HG03442 (cell line): ENCODE results near the gene HS3ST5.
"Not testable (repeated sequence)": the region's sequence is repeated elsewhere in the genome, so short reads cannot be mapped to it uniquely, and the experiment has no call there.

Experiments used
- ATAC-seq: cut with Tn5 transposase; IDR thresholded peaks from one replicate; pipeline ENCODE4 v1.9.1; 2021; ENCODE audit warnings: mild to moderate bottlenecking, moderate library complexity; ENCODE audit not compliant: unreplicated experiment

Gene HS3ST5

GRCh38 chr6:114280239-114280982, 62.4 kb downstream of the HS3ST5 start:
- ATAC-seq, result no peak

- ATAC-seq, result no peak
Measured at GRCh38 chr6:114277220-114277619, 65.6 kb downstream of the HS3ST5 start.

- ATAC-seq, result no peak
Measured at GRCh38 chr6:114276783-114277182, 66.0 kb downstream of the HS3ST5 start.

GRCh38 chr6:114274836-114275235, 68.0 kb downstream of the HS3ST5 start:
- no peak for ATAC-seq

- no peak for ATAC-seq
Measured at GRCh38 chr6:114272582-114272981, 70.2 kb downstream of the HS3ST5 start.

- ATAC-seq, result no peak
Measured at GRCh38 chr6:114271405-114271804, 71.4 kb downstream of the HS3ST5 start.

GRCh38 chr6:114267897-114268296, 74.9 kb downstream of the HS3ST5 start:
- ATAC-seq, result peak; percentile 86

GRCh38 chr6:114260810-114261209, 82.0 kb downstream of the HS3ST5 start:
- ATAC-seq, result no peak

- no peak for ATAC-seq
Measured at GRCh38 chr6:114258376-114258775, 84.4 kb downstream of the HS3ST5 start.

GRCh38 chr6:114253431-114253830, 89.4 kb downstream of the HS3ST5 start:
- no peak for ATAC-seq

- ATAC-seq, result no peak
Measured at GRCh38 chr6:114249522-114249921, 93.3 kb downstream of the HS3ST5 start.

GRCh38 chr6:114247101-114247500, 95.7 kb downstream of the HS3ST5 start:
- ATAC-seq, result no peak

- no peak for ATAC-seq
Measured at GRCh38 chr6:114240796-114241195, 102.0 kb downstream of the HS3ST5 start.

- no peak for ATAC-seq
Measured at GRCh38 chr6:114228675-114229074, 114.1 kb downstream of the HS3ST5 start.

GRCh38 chr6:114227944-114228468, 114.8 kb downstream of the HS3ST5 start:
- no peak for ATAC-seq

- no peak for ATAC-seq
Measured at GRCh38 chr6:114220241-114220640, 122.6 kb downstream of the HS3ST5 start.

GRCh38 chr6:114218437-114219340, 124.1 kb downstream of the HS3ST5 start:
- no peak for ATAC-seq

GRCh38 chr6:114217996-114218395, 124.8 kb downstream of the HS3ST5 start:
- not testable (repeated sequence) for ATAC-seq

GRCh38 chr6:114216789-114217467, 125.9 kb downstream of the HS3ST5 start:
- ATAC-seq, result no peak

- no peak for ATAC-seq
Measured at GRCh38 chr6:114210467-114210866, 132.4 kb downstream of the HS3ST5 start.

GRCh38 chr6:114203460-114203859, 139.4 kb downstream of the HS3ST5 start:
- no peak for ATAC-seq
